Lung microvascular endothelial cell (primary cell): ENCODE measurements around the gene COMP. TPM values are rescaled to one million over a fixed set of nuclear protein-coding genes. Genes with fewer than 3 reads are reported as not detected.

Experiments used
- total RNA-seq: library from RNA; depleted of rRNA; stranded (reverse); fragments of >200 nt; gene quantifications from 2 replicates; pipeline ENCODE4 v1.2.1, GENCODE V29; 2014

The COMP gene
- total RNA-seq, 1 donor from 2014 or later, result not detected

Other genes with a start within 250 kb of the COMP start
- 137 and 167 TPM in 2 replicates for gene FKBP8, start 247.7 kb downstream of the COMP start, total RNA-seq
- 39.5 and 53.4 TPM in 2 replicates for gene KXD1, start 233.4 kb downstream of the COMP start, total RNA-seq
- 955 and 1,121 TPM in 2 replicates for gene UBA52, start 219.4 kb downstream of the COMP start, total RNA-seq
- gene REX1BD, start 202.5 kb downstream of the COMP start, total RNA-seq, result 43.3 and 53.8 TPM in 2 replicates
- gene CRLF1, start 184.5 kb downstream of the COMP start, total RNA-seq, result not detected in 2 replicates
- not detected in 2 replicates for gene TMEM59L, start 178.4 kb downstream of the COMP start, total RNA-seq
- 1.2 and 1.5 TPM in 2 replicates for gene KLHL26, start 154.3 kb downstream of the COMP start, total RNA-seq
- 0.44 and 0.79 TPM in 2 replicates for gene CRTC1, start 107.6 kb downstream of the COMP start, total RNA-seq
- 42.9 and 51.6 TPM in 2 replicates for gene UPF1, start 40.7 kb upstream of the COMP start, total RNA-seq
- gene CERS1, start 104.9 kb upstream of the COMP start, total RNA-seq, result 2.4 and 5.6 TPM in 2 replicates
- gene COPE, start 128.1 kb upstream of the COMP start, total RNA-seq, result 145 and 149 TPM in 2 replicates
- gene DDX49, start 128.4 kb upstream of the COMP start, total RNA-seq, result 38.6 and 40.3 TPM in 2 replicates
- 124 and 279 TPM in 2 replicates for gene HOMER3, start 149.9 kb upstream of the COMP start, total RNA-seq
- 8.1 and 14.7 TPM in 2 replicates for gene SUGP2, start 242.2 kb upstream of the COMP start, total RNA-seq
- gene ARMC6, start 242.3 kb upstream of the COMP start, total RNA-seq, result 32.3 and 49.8 TPM in 2 replicates